ENCODE data around the gene SI.

SI gene

DNA sequence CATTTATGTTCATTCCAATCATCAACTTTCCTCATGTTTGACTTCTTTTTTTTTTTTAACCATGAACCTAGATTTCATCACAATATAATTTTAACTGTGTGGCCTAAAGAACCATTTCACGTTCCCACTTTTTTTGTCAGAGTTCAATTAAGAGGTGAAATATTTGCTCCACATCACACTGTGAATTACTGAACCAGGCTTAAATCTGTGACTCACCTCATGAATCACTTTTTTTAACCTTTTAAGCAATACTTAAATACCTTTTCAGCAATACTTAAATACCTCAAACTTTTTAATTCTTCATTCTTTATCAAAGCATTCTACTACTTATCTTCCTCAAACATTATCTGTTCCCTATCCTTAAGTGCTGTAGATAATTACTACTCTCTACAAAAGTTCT lies 137.6 kb downstream of the SI start:
- H3K27ac ChIP-seq (ENCODE audit: poor library complexity, severe bottlenecking) = no peak overlapping the region
- DNase-seq (ENCODE audit: low spot score) = no peak
- no peak; the same call in 2 of the 3 replicates for ATAC-seq (ENCODE audit: low read depth)
- no peak overlapping the region for H3K4me3 ChIP-seq (ENCODE audit: severe bottlenecking)
- no peaks in the 10 kb centered on the region for H3K36me3 ChIP-seq (ENCODE audit: low read depth)
- H3K4me1 ChIP-seq (ENCODE audit: insufficient read depth, poor library complexity, severe bottlenecking) = no peaks in the 10 kb centered on the region
- no peaks in the 10 kb centered on the region for H3K27me3 ChIP-seq (ENCODE audit: insufficient read depth, poor library complexity, severe bottlenecking)
- H3K9me3 ChIP-seq (ENCODE audit: severe bottlenecking) = no peaks in the 10 kb centered on the region
- TF ChIP-seq CTCF (IDR thresholded peaks at IDR 0.05; ENCODE audit: poor library complexity, severe bottlenecking) = no peak

DNA sequence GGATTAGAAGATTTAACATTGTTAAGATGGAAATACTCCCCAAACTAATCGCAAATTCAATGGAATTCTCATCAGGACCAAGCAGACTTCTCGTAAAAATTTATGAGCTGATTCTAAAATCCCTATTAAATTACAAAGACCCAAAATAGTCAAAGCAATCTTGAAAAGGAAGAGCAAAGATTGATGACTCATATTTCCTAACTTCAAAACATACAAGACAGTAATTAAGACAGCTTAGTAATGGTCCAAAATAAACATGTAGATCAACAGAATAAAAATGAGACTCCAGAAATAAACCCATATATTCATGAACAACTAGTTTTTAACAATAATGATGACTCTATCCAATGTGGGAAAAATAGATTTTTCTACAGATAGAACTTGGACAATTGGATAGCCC lies 148.7 kb downstream of the SI start:
- no peaks in the 10 kb centered on the region for H3K9me3 ChIP-seq (ENCODE audit: severe bottlenecking)
- DNase-seq (ENCODE audit: low spot score) = no peak
- no peaks in the 10 kb centered on the region for H3K27me3 ChIP-seq (ENCODE audit: insufficient read depth, poor library complexity, severe bottlenecking)
- H3K4me3 ChIP-seq (ENCODE audit: severe bottlenecking) = no peak overlapping the region
- H3K4me1 ChIP-seq (ENCODE audit: insufficient read depth, poor library complexity, severe bottlenecking) = no peaks in the 10 kb centered on the region
- H3K36me3 ChIP-seq (ENCODE audit: low read depth) = no peaks in the 10 kb centered on the region
- no peak for ATAC-seq (ENCODE audit: low read depth)
- TF ChIP-seq CTCF (IDR thresholded peaks at IDR 0.05; ENCODE audit: poor library complexity, severe bottlenecking) = no peak
- H3K27ac ChIP-seq (ENCODE audit: poor library complexity, severe bottlenecking) = no peak overlapping the region
